Sigmoid colon (tissue), 7 donors: Measurements from ENCODE around the gene TNFRSF1B. TPM values are rescaled to one million over a fixed set of nuclear protein-coding genes. Genes with fewer than 3 reads are reported as not detected.
A peak's percentile ranks its signal among the peaks of the same experiment; 100 is the strongest.

Source experiments
- DNase-seq: peaks from one replicate; pipeline ENCODE4 v3.0.0-alpha.2; 2019
- H3K27ac ChIP-seq, 4 donors: fragments of 200-600 bp; sonication (generic); one replicate each; pipeline ENCODE4 v1.5.1; 2016 to 2019; ENCODE audit warnings: mild to moderate bottlenecking in 1 of 4
- H3K27me3 ChIP-seq, 3 donors: fragments of 200-600 bp; sonication (generic); one replicate each; pipeline ENCODE4 v1.5.1; 2019; ENCODE audit warnings: mild to moderate bottlenecking in 1 of 3
- H3K36me3 ChIP-seq, 4 donors: fragments of 200-600 bp; sonication (generic); one replicate each; pipeline ENCODE4 v1.5.1; 2016 to 2019
- H3K4me1 ChIP-seq, 4 donors: fragments of 200-600 bp; sonication (generic); one replicate each; pipeline ENCODE4 v1.5.1; 2017 to 2019
- H3K4me3 ChIP-seq, 4 donors: fragments of 200-600 bp; sonication (generic); one replicate each; pipeline ENCODE4 v1.5.1; 2017 to 2019; ENCODE audit warnings: mild to moderate bottlenecking in 2 of 4, moderate library complexity in 1 of 4
- H3K9me3 ChIP-seq, 4 donors: fragments of 200-600 bp in 3 of 4; sonication (generic) in 3 of 4; one replicate each; pipeline versions ENCODE4 v1.5.1 to v1.6.1; 2013 to 2019
- EP300 ChIP-seq, 4 donors: sonication (generic); formaldehyde crosslinking; IDR thresholded peaks; one replicate each; pipeline ENCODE4 v1.6.1; 2017; ENCODE audit warnings: antibody characterized with exemption in 4 of 4
- POLR2A ChIP-seq, 2 donors: fragments of 450-650 bp; IDR thresholded peaks; one replicate each; pipeline ENCODE4 v1.6.1; 2016; ENCODE audit warnings: antibody characterized with exemption in 2 of 2, mild to moderate bottlenecking in 2 of 2, moderate library complexity in 2 of 2
- POLR2AphosphoS5 ChIP-seq, 4 donors: sonication (generic); formaldehyde crosslinking; IDR thresholded peaks; one replicate each; pipeline ENCODE4 v1.6.1; 2017; ENCODE audit warnings: antibody characterized with exemption in 4 of 4
- WGBS, 2 donors: extraction: QIAGEN DNeasy Blood & Tissue Kit; methylation state at CpG; one replicate each; pipeline ENCODE4 v1.1.7; 2013; 5-methylcytosine and 5-hydroxymethylcytosine counted together
- intact Hi-C: fragments of 100-400 bp; cut with DNase I; formaldehyde crosslinking; loops from one replicate; pipeline ENCODE4 v1.15.1; 2023
- polyA plus RNA-seq, 3 donors: library from polyadenylated mRNA; stranded (reverse); fragments of 200-250 nt; gene quantifications; one replicate each; pipeline ENCODE4 v1.2.3, GENCODE V29; 2013
- total RNA-seq, 4 donors: library from RNA; depleted of rRNA; stranded (reverse); fragments of >200 nt; gene quantifications; one replicate each; pipeline ENCODE4 v1.1.0, GENCODE V29; 2016
- TF ChIP-seq, protein P1 (sequence below), 4 experiments: fragments of 450-650 bp in 3 of 4; fragments of 200-600 bp in 1 of 4; IDR thresholded peaks; one replicate each; pipeline ENCODE4 v1.5.1; 2016 to 2019; ENCODE audit warnings: antibody characterized with exemption in 4 of 4, mild to moderate bottlenecking in 3 of 4, moderate library complexity in 2 of 4
- donor health status: healthy with polysubstance abuse.
- donor health status: Bipolar disorder and iron deficiency.
- donor health status: healthy.

TNFRSF1B gene
- total and polyA plus RNA-seq, 7 donors: 4.2 to 37.2 (median 18.6) TPM

DNA sequence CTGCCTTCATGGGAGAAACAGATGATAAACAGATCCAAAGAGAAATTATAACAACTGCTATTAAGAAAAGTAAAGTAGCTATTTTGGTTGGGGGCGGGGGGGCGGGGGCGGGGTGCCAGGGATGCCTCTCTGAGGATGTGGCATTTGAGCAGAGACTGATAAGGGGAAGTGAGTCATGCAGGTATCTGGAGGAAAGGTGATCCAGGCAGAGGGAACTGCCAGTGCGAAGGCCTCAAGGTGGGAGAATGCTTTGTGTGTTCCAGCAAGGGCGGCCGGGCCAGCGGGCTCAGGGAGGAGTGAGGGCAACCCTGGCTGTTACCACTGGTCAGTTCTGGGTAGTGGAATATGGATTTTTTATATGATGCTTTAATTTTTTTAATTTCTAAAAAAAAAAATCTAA, 7.0 kb upstream of the TNFRSF1B start:
- TF ChIP-seq POLR2AphosphoS5 (IDR thresholded peaks at IDR 0.05): no peak
- TF ChIP-seq, protein P1, sequence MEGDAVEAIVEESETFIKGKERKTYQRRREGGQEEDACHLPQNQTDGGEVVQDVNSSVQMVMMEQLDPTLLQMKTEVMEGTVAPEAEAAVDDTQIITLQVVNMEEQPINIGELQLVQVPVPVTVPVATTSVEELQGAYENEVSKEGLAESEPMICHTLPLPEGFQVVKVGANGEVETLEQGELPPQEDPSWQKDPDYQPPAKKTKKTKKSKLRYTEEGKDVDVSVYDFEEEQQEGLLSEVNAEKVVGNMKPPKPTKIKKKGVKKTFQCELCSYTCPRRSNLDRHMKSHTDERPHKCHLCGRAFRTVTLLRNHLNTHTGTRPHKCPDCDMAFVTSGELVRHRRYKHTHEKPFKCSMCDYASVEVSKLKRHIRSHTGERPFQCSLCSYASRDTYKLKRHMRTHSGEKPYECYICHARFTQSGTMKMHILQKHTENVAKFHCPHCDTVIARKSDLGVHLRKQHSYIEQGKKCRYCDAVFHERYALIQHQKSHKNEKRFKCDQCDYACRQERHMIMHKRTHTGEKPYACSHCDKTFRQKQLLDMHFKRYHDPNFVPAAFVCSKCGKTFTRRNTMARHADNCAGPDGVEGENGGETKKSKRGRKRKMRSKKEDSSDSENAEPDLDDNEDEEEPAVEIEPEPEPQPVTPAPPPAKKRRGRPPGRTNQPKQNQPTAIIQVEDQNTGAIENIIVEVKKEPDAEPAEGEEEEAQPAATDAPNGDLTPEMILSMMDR (IDR thresholded peaks at IDR 0.05): no peak
- 78 to 81% methylated on average over 7 of the region's 7 CpGs for WGBS, 2 donors
- Histone ChIP-seq H3K36me3 (no peaks in the 10 kb centered on the region), H3K27ac (no peak overlapping the region), H3K27me3 (no peaks in the 10 kb centered on the region), H3K4me3 (no peak overlapping the region), H3K4me1 (peaks cover 0 to 22% (median 15%) of the 10 kb centered on the region in 4 donors), H3K9me3 (no peaks in the 10 kb centered on the region)
- intact Hi-C loops: loop anchor here (5.0 kb wide), 1 partner anchor 37 kb away; no protein-coding TSS in a partner anchor
- DNase-seq: no peak

DNA sequence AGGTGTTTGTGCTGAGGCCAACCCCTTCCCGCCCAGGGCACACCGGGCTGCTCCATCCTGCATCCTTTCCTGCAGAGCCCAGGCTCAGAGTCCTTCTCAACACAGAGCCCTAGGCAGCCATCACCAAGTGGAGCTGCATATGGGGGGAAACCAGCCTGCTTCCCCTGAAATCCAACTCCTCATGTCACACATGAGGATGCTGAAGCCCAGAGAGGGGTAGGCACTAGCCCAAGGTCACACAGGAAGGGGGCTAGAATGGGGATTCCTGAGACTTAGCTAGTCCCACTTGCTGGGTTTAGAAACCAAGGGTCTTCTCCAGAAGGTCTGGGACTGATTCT, 5.5 kb upstream of the TNFRSF1B start:
- peak overlapping the region; percentile 49 to 70 (median 64) for H3K27ac ChIP-seq
- TF ChIP-seq POLR2AphosphoS5 (IDR thresholded peaks at IDR 0.05) (no peak), EP300 (IDR thresholded peaks at IDR 0.05) (no peak), POLR2A (IDR thresholded peaks at IDR 0.05) (no peak)
- TF ChIP-seq, protein P1 (IDR thresholded peaks at IDR 0.05): no peak
- intact Hi-C loops: loop anchor here (5.0 kb wide), 1 partner anchor 36 kb away; no protein-coding TSS in a partner anchor
- no peak overlapping the region for H3K4me3 ChIP-seq
- H3K27me3 ChIP-seq: peaks cover 0 to under 1% (median 0%) of the 10 kb centered on the region in 3 donors
- WGBS, 2 donors: 77 to 78% methylated on average over 2 of the region's 2 CpGs
- no peak for DNase-seq
- H3K9me3 ChIP-seq: no peaks in the 10 kb centered on the region
- no peaks in the 10 kb centered on the region for H3K36me3 ChIP-seq
- H3K4me1 ChIP-seq: peaks cover 0 to 22% (median 15%) of the 10 kb centered on the region in 4 donors

DNA sequence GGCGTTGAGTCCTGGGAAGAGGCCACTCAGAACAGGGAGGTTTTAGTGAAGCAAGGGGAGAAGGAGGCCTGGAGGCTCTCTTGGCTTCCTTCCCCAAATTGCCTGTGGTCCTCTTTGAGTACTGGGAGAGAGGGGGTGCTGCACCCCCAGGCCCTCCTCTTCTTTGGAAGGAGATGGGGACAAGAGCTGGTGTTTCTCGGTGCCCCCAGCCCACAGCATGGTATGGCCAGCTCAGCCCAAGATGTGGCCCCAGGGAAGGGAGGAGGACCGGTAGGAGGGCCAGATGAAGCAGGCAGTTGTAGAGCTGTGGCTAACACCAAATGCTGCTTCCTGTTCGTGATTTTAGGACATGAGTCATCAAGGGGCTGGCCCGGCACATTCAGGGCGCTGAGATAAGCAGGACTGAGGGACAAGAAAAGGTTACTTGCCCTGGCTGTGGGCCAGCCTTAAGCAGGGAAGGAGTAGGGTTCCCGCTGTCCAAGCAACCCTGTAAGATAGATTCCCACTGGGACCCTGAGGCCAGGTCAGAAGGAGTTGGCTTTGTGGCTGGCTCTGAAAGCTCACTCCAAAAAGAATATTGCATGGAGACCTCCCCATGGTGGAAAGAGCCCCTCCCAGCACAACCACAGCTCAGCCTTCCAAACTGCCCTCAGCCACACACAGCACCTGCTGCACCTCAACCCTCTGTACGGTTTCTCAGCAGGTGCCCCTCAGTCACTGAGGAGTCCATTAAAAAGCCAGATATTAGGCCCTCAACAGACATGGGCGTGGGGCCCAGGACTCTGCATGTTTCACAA, 4.9 kb upstream of the TNFRSF1B start:
- Histone ChIP-seq H3K27ac (peak overlapping the region; percentile 49 to 70 (median 64)), H3K27me3 (peaks cover 0 to 6% (median 0%) of the 10 kb centered on the region in 3 donors), H3K4me1 (peaks cover 0 to 28% (median 16%) of the 10 kb centered on the region in 4 donors), H3K4me3 (no peak overlapping the region), H3K9me3 (no peaks in the 10 kb centered on the region), H3K36me3 (no peaks in the 10 kb centered on the region)
- TF ChIP-seq, protein P1 (IDR thresholded peaks at IDR 0.05): no peak
- TF ChIP-seq POLR2AphosphoS5 (IDR thresholded peaks at IDR 0.05) (peak in 3 of 4 donors; percentile 38 to 76 (median 47)), POLR2A (IDR thresholded peaks at IDR 0.05) (no peak), EP300 (IDR thresholded peaks at IDR 0.05) (no peak)
- 18 to 21% methylated on average over 9 of the region's 9 CpGs for WGBS, 2 donors
- DNase-seq: peak; percentile 92
- intact Hi-C loops: loop anchor here (5.0 kb wide), 1 partner anchor 35 kb away; no protein-coding TSS in a partner anchor

DNA sequence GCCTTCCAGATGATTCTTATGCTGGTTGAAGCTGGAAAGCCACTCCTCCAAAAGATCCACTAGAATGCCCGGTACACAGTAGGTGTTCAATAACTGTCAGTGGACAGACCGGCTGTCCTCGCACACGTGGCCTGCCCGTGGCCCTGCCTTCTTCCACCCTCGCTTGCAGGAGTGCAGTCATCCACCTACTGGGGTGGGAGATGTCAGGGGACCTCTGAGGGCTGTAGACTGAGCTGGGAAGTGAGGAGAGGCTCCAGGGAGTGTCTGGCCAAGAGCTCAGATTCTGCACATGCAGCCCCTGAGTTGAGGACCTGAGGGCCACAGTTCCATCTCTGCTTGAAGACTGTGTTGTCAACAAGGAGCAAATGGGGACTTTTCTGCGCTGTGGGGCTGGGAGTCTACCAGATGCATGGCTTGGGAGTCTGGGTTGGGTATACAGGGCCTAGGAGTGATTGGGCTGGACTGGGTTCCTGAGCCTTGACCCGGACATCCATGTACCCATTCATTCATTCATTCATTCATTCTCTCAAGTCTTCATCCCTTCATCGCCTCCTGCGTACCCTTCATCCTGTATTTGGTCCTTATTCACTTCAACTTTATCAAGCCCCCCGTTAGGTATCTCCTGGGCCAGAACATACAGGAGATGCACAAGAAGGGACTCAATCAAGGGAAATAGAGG, 4.2 kb upstream of the TNFRSF1B start:
- no peak for DNase-seq
- Histone ChIP-seq H3K9me3 (no peaks in the 10 kb centered on the region), H3K36me3 (no peaks in the 10 kb centered on the region), H3K27me3 (peaks cover 0 to 14% (median 0%) of the 10 kb centered on the region in 3 donors), H3K4me1 (peaks cover 0 to 35% (median 22%) of the 10 kb centered on the region in 4 donors), H3K27ac (peak overlapping the region; percentile 24 to 70 (median 47)), H3K4me3 (no peak overlapping the region)
- TF ChIP-seq, protein P1 (IDR thresholded peaks at IDR 0.05): no peak
- no peak for TF ChIP-seq EP300 (IDR thresholded peaks at IDR 0.05)
- TF ChIP-seq POLR2A (IDR thresholded peaks at IDR 0.05): no peak
- TF ChIP-seq POLR2AphosphoS5 (IDR thresholded peaks at IDR 0.05): no peak
- 90 to 93% methylated on average over 11 of the region's 11 CpGs for WGBS, 2 donors
- intact Hi-C loops: loop anchor here (5.0 kb wide), 1 partner anchor 35 kb away; no protein-coding TSS in a partner anchor
